C1 segment of cervical spinal cord (tissue), 14 donors: Measurements from ENCODE around the gene PPP6R2.

Experiments used
- DNase-seq, 14 donors: peaks; one replicate each; lab custom pipeline; 2025; lab: John Stamatoyannopoulos, UW

The PPP6R2 gene

DNA sequence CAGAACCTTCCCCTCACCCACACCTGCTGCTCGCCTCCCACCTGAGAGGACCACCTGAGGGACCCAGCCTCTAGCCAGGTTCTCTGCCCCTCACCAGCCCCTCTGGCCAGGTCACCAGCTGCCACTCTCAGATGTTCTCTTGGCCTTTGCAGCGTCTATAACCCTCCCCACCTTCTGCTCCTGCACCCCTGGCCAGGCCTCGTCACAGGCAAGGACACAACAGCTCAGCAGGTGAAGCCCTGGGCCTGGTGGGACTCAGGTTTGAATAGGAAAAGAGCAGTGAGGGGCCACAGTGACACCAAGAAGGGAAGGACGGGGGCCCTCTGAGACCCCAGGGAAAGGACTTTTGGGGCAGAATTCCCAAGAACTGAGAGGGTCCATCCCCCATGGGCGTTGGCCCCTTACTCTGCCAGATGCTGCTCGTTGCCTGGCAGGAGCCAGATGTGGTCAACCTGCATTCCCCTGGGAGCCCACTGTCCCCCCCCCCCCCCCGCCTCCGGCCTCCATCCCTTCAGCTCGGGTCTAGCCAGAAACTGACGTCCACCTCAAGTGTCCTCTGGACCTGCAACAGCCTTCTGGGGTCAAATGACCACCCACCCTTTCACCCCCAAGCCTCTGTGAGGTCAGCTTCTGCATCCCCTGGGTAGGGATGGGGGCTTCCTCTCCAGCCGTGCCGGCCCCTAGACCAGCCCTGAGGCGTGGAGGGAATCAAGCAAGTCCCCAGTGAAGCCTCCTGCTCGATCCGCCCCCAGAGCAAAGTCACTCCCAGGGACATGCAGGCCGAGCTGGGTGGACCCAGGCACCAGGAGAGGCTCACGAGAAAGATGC is 103.0 kb downstream of the PPP6R2 start:
- no peak for DNase-seq

DNA sequence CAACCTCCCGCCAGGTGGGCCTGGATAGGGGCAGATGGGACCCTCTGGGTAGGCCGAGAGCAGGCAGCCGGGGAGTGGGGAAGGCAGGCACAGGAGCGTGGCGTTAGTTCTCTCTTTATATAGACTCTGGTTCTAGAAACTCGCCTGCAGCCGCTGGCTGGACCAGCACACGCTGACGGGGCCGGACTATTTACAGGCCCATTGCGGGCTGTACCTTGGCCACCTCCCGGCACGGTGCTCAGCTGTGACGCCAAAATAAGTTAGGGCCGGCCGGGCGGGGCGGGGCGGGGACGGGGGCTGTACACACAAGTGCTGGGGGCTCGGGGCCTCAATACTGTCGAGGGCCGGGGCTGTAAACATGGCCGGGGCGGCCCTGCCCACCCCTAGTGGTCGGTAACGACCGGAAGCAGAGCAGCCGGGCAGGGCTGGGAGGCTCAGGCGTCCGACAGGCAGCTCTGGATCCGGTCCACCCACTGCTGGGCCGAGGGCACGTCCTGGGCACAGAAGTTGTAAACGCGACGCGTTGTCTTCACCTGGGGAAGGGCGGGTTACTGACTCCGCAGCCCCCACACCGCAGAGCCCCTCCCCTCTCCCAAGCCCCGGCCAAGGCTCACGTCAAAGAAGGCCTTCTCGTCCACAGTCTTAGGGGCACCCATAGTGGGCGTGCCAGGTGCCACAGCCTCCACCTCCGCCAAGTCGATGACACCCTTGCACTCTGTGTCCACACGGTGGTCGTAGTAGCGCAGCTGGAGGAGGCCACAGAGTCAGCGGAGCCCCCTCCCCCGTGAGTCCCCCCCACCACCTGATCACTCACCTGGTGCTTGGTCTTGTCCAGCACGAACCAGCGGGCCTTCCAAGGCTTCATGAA is 103.8 kb downstream of the PPP6R2 start:
- DNase-seq, result no peak

DNA sequence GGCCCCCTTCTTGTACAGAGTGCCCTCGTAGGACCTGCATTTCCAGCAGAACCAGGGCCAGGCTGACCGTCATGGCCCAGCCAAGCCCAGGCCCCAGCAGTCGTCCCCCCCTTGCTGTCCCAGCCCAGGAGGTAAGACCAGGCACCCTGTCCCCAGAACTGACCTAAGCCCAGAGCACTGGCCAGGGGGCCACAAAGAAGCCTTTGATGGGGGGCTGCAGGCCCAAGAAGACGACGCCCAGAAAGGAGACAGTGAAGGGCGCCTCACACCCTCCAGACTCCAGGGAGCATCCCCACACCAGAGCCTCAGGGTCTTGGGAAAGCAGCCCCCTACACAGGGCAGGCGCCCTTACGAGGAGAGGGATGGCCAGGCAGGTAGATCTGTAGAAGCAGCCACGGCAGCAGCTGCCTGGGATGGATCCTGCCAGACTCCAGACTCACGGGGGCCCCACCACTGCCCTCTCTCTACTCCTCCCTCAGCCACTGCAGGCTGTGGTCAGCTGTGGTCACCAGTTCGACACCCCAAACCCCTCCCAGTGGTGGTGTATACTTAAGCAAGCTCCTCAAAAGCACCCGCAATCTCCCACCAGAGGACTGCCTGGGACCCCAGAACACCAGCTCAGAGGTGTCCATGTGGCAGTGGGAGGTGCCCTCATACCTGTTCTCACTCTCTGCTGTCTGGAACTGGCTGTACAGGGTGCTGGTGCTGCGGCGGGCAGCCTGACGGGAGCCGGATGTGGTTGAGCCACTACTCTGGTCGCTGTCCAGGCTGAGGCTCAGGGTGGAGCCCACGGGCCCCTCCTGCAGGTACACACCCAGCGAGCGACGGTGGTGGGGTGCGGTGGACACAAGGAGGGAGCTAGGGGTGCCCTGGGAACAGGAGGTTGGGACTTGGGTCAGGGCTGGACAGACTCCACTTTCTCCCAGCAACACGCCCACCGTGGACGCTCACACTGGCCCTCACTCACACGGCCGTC is 104.7 kb downstream of the PPP6R2 start:
- no peak for DNase-seq

DNA sequence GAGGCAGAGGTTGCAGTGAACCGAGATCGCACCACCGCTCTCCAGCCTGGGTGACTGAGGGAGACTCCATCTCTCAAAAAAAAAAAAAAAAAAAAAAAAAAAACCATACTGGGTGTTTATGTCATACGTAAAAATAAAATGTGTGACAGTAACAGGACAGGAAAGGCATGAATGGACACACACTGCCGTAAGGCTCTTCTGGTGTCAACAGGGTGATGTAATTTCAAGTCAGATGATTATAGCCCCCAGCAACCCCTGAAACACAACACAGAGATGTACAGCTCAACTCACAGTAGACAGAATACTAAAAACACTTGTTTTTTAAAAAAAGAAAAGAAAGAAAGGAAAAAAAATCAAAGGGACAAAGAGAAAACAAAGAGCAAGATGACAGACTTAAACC is 109.5 kb downstream of the PPP6R2 start:
- no peak for DNase-seq

DNA sequence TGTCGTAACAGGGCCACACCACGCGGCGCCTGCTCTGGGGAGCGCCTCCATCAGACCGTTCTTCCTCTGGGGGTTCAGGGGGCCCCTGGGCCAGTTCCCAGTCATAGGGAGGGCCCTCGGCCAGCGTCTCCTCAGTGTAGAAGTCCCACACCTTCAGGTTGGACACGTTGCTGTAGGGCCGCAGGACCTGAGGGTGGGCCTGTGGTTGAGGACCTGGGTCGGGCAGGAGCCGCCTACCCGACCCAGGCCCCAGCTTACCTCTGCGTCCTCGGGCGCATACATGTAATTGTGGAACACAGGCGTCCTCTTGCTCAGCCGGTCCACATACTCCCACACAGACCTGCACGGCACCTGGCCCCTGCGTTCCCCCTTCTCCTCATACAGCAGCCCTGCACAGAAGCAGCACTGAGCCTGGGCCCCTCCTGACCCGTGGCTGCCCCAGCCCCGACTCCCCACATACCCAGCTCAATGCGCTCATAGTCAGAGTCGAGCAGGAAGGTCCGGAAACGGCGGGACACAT is 111.5 kb downstream of the PPP6R2 start:
- DNase-seq, result no peak

DNA sequence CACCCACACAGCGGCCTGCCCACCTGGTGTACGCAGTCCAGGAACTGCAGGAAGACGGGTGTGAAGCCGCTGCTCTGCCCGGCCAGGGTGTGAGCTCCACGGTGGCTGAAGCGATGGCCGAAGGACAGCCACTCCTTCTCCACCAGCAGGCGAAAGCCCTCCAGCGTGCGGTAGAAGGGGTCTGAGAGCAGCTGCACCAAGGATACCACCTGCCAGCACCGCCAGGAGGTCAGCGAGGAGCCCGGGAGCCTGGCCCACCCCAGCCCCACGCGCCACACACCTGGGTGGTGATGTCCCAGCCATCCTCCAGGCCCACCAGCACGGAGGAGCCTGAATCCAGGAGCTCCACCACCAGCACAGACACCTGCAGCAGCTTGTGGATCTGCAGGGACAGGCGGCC is 112.1 kb downstream of the PPP6R2 start:
- no peak for DNase-seq

DNA sequence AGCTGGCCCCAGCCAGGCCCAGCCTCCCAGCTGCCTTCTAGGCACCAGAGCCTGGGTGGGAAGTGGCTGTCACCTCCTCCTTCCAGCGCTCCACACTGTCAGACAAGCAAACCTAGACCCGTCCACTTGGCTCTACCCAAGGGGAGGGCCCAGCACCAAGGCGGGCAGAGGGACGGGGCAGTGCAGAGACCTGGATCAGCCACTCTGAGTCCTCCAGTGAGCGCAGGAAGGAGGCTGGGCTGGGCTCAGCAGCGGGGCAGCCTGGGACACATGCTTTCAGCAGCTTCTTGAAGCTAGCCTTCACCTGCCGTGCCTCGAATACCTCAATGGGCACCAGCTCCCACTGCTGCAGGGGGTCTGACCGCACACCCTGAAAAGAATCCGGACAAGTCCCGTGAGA is 112.9 kb downstream of the PPP6R2 start:
- DNase-seq, result no peak

DNA sequence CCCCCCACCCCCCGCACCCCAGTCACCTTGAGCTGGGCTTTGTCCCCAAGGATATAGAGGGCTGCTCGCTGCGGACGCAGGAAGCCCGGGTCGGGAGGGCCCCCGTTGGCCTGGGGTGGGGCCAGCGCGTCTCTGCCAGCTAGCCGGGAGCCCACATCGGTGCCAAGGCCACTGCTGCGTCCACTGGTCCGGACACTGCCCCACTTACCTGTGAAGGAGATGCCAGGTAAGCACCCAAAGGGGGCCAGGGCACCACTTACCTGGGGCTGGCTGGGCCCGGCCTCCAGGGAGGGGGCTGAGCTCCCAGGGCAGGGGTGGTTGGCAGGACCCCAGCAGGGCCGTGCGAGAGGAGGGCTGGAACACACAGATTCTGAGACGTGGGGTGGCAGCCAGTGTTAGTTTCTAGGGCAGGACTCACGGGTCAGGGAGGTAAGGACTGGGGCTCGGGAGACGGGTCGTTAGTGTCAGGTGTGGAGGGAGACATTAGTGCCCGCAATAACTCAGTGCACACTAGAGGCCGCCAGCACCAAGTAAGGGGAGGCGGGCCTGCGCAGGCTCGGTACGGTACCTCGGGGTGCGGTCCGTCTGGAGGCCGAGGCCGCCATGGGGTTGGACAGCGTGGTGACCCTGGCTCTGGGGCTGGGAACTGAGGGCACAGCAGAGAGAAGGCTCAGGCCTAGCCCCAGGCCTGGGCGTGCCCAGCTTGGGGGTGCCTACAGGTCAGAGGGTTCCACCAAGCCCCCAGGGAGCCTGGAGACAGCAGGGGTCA is 113.5 kb downstream of the PPP6R2 start:
- no peak for DNase-seq

DNA sequence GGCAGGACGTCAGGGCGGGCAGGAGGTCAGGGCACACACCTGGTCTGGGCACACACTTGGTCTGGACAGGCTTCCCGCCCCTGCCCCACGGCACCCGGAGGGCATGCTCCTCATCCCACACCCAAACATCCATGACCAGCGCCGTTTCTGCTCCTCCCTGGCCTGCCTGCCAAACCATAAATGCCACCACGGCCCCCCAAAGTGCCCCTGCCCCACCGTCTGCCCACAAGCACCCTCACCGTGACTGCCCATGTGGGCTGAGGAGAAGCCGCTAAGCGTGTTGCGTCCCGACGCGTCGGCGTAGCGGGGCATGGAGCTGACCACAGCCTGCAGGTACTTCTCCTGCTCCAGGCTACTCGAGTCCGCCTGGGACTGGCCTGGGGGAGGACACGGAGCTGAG is 115.9 kb downstream of the PPP6R2 start:
- DNase-seq, result no peak

DNA sequence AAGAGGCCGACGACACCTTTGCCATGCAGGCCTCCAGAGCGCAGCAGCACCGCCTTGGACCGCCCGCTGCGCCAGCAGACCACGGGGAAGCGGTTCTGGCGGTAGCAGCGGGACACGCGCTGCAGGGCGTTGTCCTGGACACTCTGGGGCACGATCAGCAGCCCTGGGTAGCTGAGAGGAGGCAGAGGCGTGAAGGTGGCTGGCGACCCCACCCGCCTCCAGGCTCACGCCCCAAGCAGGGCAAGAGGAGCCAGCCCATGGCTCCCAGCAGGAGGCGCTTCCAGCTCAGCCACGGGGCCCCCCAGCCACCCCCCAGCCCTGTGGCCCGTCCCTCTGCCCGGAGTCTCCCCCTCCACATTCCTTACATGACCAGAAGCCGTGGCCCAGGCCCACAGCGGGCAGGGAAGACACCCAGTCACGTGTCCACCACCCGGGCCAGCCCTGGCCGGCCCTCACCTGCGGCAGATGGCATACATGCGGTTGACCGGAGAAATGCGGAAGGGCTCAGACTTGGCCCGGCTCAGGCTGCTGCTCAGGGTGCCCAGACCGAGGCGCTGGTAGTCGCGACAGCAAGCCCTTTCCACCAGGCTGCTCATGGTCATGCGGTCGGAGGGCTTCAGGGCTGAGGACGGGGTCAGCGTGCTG is 116.5 kb downstream of the PPP6R2 start:
- peak in 2 of 14 donors; percentile 32 to 94 for DNase-seq

DNA sequence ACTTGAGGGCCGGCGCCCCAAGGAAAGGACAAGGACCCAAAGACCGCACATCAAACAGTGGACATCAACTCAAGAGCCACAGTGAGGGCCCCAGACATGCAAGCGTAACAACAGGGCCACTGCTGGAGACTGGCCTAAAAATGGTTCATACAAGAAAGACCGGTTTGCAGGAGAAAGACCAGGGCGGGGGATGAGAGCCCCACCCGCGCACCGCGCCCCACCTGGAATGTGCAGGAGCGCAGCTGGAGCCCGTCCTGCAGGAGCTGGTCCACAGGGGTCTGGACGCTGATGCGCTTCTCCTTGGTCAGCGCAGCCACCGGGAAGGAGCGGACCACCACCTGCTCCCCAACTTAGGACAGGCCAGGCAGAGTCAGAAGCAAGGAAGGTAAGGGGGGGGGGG is 117.8 kb downstream of the PPP6R2 start:
- DNase-seq, result no peak

DNA sequence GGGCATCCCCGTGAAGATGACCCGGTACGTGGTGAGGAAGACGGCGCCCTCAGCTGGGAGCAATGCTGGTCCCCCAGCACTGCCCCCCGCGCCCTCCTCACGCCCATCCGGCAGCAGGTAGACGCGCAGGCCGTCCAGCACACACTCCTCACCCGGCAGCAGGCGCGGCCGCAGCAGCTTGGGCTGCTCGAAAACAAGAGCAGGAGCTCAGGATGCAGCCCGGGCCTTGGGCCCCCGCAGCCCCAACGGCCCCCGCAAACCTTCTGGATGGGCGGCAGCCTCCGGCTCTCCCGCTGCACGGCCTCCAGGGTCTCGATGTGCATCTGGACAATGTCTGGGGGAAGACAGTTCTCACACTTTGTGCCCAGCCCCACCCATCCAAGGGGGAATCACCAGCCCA is 118.4 kb downstream of the PPP6R2 start:
- no peak for DNase-seq

DNA sequence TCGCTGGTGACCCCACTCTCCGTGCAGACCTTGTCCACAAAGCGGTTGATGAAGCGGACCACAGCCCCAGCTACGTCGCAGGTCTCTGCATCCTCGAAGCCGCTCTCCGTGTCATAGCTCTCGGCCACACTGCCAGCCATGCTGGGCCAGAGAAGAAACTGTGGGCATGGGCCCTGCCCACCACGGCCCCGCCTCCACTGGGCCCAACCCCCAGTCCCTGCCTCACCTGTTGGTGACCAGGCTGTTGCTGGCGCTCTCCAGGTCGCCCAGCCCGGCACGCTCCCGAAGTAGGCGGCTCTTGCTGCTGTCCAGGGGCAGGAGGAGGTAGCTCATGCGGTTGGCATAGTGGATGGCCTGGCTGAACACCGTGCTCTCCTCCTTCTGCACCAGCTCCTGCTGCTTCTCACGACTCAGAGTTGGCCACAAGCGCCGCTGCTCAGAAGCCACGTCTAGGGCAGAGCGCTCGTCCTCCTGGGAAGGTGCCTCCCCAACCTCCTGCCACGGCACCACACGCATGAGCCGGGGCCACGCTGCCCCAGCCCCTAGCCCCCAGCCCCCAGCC is 118.9 kb downstream of the PPP6R2 start:
- DNase-seq, result peak in 1 of 14 donors; percentile 67

DNA sequence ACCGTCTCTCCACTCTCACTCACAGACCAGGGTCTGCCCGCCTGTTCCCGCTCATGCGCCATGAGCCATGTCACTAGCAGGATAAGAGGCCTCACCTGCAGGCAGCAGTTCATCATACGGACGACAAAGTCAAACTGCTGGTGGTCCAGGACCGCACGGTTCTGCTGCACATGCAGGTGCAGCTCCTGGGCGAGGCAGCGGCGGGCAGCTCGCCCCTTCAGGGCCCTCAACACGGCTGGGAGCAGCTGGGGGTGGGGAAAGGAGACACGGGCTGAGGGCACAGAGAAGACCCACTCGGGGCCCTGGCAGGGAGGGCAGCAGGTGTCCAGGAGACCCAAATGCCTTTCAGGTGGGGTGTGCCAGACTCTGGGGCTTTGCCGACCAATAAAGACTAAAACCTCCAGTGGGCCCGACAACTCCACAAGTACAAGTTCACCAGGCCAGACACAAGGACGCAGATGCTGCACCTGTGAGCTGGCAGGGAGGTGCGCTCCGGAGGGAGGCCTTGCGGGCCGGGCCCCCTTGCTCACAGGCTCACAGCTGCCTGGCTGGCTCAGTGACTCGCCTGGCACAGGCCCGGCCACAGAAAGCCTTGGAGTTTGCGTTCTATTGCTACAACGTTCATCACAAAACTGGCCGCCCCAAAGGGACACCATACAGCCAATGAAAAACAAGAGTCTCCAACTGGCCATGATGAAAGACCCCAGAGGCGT is 120.2 kb downstream of the PPP6R2 start:
- no peak for DNase-seq

DNA sequence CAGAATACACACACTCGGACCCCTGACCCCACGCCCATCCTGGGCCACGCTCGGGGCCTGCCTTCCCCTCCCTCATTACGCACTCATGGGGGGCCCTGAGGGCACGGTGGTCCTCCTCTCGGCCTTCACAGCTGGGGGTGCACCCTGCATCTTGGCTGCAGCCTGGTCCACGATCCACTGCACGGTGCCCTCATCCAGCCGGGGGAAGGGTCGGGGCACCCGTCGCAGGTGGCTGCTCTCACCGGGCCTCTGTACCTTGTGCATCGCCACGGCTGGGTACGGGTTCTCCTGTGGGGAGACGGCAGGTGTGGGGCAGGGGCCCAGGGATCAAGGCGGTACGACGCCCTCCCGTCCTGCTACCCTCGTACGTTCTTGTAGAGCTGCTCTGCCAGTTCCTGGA is 121.3 kb downstream of the PPP6R2 start:
- no peak for DNase-seq

DNA sequence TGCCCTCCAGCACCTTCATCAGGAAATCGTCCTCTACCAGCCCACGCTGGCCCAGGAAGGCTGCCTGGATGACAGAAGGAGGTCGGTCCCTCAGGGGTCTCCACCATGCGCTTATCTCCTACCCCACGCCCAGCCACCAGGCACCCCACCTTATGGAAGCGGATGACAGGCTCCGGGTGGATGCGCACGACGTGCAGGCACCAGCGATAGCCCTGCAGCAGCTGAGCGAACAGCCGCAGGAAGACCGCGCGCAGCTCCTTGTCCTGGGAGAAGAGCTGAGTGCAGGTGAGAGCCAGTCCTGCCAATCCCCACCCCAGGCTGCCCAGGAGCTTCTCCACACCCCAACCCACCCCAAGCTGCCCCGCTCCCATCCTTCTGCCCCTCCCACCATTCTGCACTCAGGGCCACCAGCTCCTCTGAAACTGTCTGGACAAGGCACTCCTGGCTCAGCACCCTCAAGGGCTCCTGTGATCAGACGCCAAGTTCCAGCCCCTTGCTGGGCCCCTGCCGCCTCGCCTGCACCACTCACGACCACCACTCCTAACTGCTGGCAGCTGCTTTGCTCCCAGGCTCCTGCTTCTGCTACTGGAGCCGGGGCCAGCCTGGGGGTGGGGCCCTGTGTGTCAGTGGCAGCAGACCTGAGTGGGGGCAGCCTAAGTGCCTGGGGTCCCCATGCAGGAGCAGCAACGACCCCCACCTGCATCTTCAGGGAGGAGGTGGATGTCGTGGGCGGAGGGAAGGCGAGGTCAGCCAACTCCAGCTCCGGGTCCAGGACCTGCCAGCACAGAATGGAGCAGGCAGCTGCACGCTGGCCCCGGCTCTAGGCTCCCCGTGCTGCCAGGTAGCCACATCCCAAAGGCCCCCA is 122.2 kb downstream of the PPP6R2 start:
- DNase-seq, result no peak

DNA sequence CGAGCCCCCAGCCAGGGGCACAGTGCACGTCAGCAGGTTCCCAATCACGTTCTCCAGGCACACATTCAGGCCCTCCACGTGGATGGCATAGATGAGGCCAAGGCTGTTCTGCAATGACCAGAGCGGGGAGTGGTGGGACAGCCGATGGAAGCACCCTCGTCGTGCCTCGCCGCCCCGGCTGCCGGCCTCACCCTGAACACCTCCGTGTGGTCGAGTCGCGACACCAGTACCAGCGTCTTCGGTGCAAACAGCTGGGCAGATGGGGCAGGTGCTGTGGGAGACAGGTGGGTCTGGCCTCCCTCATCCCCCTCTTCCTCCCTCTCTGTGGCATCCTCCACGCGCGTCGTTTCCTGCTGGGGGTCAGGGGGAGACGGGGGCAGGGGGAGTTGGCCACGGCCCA is 124.2 kb downstream of the PPP6R2 start:
- no peak for DNase-seq

DNA sequence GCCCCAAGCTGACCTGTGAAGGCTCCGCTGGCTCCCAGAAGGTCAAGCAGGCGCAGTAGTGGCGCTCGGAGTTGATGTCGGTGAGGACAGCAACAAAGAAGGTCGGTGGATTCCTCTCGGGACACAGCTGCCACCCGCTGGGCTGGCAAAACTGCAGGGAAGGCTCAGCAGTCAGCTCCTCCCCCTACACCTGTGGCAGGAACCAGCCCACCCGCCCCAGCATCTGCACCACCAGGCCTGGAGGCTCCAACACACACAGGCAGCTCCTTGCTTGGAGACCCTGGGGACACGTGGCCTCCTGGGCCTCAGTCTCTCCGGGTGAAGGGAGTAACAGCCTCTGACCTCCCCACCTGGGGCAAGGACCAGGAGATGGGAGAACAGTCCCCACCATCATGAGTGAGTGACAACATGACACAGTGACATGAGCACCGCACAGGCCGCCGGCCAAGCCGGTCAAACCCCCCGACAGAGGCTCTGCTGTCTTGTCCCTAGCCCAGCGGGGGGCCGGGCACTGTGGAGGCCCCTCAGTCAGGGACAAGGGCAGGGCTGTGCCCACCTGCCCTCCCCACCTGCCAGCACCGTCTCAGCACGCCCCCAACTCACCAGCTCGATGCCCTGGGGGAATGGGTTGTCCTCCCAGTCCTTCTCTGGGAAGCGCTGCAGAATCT is 124.8 kb downstream of the PPP6R2 start:
- DNase-seq, result no peak
